ENCODE data around the gene CLPTM1L.

Gene CLPTM1L

GRCh38 chr5:1356873-1357787 lies 12.2 kb upstream of the CLPTM1L start:
- TF ChIP-seq CTBP1 (IDR thresholded peaks at IDR 0.05; ENCODE audit: borderline replicate concordance), result no peak
- no peak for TF ChIP-seq L3MBTL2 (conservative IDR thresholded peaks at IDR 0.05)
- TF ChIP-seq BHLHE40 (IDR thresholded peaks at IDR 0.05; ENCODE audit: borderline replicate concordance), result no peak
- no peak for TF ChIP-seq SUZ12 (IDR thresholded peaks at IDR 0.05)
- TF ChIP-seq ELF4 (IDR thresholded peaks at IDR 0.05), result no peak
- no peak for TF ChIP-seq ZNF384 (IDR thresholded peaks at IDR 0.05)
- no peak for TF ChIP-seq PKNOX1 (IDR thresholded peaks at IDR 0.05)
- no peak for TF ChIP-seq TARDBP (IDR thresholded peaks at IDR 0.05)
- no peak for TF ChIP-seq FOXK2 (IDR thresholded peaks at IDR 0.05)
- TF ChIP-seq FOXA1 (IDR thresholded peaks at IDR 0.05), result no peak
- no peak for TF ChIP-seq HDGF (IDR thresholded peaks at IDR 0.05; ENCODE audit: borderline replicate concordance)
- no peak for TF ChIP-seq ARNT (IDR thresholded peaks at IDR 0.05)
- no peak for TF ChIP-seq FOXM1 (IDR thresholded peaks at IDR 0.05; ENCODE audit: borderline replicate concordance)
- TF ChIP-seq LEF1 (IDR thresholded peaks at IDR 0.05; ENCODE audit: borderline replicate concordance), result no peak
- TF ChIP-seq NFRKB (IDR thresholded peaks at IDR 0.05), result no peak
- no peak for TF ChIP-seq SP1 (IDR thresholded peaks at IDR 0.05)
- CTCF ChIA-PET, result no interaction called here
- no peak for DNase-seq (ENCODE audit: extremely low spot score)
- POLR2A ChIA-PET, result interaction anchor here (1.1 kb wide), 1 partner anchor 8 kb away, joined by 3 read pairs; no protein-coding TSS in a partner anchor

GRCh38 chr5:1354576-1354975 lies 9.7 kb upstream of the CLPTM1L start:
- DNase-seq (ENCODE audit: extremely low spot score), result no peak
- ChIA-PET POLR2A (interaction anchor here (2.0 kb wide), 1 partner anchor 9 kb away, joined by 13 read pairs; the partner anchor contains the start of gene CLPTM1L), CTCF (no interaction called here)
- no peak for TF ChIP-seq LEF1 (IDR thresholded peaks at IDR 0.05; ENCODE audit: borderline replicate concordance)
- no peak for TF ChIP-seq FOXM1 (IDR thresholded peaks at IDR 0.05; ENCODE audit: borderline replicate concordance)
- no peak for TF ChIP-seq TARDBP (IDR thresholded peaks at IDR 0.05)
- TF ChIP-seq BHLHE40 (IDR thresholded peaks at IDR 0.05; ENCODE audit: borderline replicate concordance), result no peak
- TF ChIP-seq L3MBTL2 (conservative IDR thresholded peaks at IDR 0.05), result no peak

GRCh38 chr5:1352231-1353219 lies 7.6 kb upstream of the CLPTM1L start:
- TF ChIP-seq FOXK2 (IDR thresholded peaks at IDR 0.05), result no peak
- no peak for TF ChIP-seq L3MBTL2 (conservative IDR thresholded peaks at IDR 0.05)
- no peak for TF ChIP-seq PKNOX1 (IDR thresholded peaks at IDR 0.05)
- TF ChIP-seq ZNF384 (IDR thresholded peaks at IDR 0.05), result no peak
- TF ChIP-seq SUZ12 (IDR thresholded peaks at IDR 0.05), result no peak
- no peak for TF ChIP-seq ELF4 (IDR thresholded peaks at IDR 0.05)
- no peak for TF ChIP-seq LEF1 (IDR thresholded peaks at IDR 0.05; ENCODE audit: borderline replicate concordance)
- TF ChIP-seq TARDBP (IDR thresholded peaks at IDR 0.05), result no peak
- ChIA-PET POLR2A (no interaction called here), CTCF (no interaction called here)
- no peak for DNase-seq (ENCODE audit: extremely low spot score)

- ChIA-PET CTCF (no interaction called here), POLR2A (no interaction called here)
- TF ChIP-seq FOXK2 (IDR thresholded peaks at IDR 0.05), result no peak
- no peak for TF ChIP-seq ZNF384 (IDR thresholded peaks at IDR 0.05)
- no peak for TF ChIP-seq TARDBP (IDR thresholded peaks at IDR 0.05)
- TF ChIP-seq PKNOX1 (IDR thresholded peaks at IDR 0.05), result no peak
- TF ChIP-seq NFRKB (IDR thresholded peaks at IDR 0.05), result no peak
- TF ChIP-seq SP1 (IDR thresholded peaks at IDR 0.05), result no peak
- TF ChIP-seq ARNT (IDR thresholded peaks at IDR 0.05), result no peak
- no peak for TF ChIP-seq HDGF (IDR thresholded peaks at IDR 0.05; ENCODE audit: borderline replicate concordance)
- no peak for TF ChIP-seq CTBP1 (IDR thresholded peaks at IDR 0.05; ENCODE audit: borderline replicate concordance)
- TF ChIP-seq FOXA1 (IDR thresholded peaks at IDR 0.05), result no peak
- TF ChIP-seq L3MBTL2 (conservative IDR thresholded peaks at IDR 0.05), result no peak
- TF ChIP-seq FOXM1 (IDR thresholded peaks at IDR 0.05; ENCODE audit: borderline replicate concordance), result no peak
- TF ChIP-seq BHLHE40 (IDR thresholded peaks at IDR 0.05; ENCODE audit: borderline replicate concordance), result no peak
- no peak for TF ChIP-seq LEF1 (IDR thresholded peaks at IDR 0.05; ENCODE audit: borderline replicate concordance)
- no peak for TF ChIP-seq SUZ12 (IDR thresholded peaks at IDR 0.05)
- DNase-seq (ENCODE audit: extremely low spot score), result no peak
Observed at GRCh38 chr5:1351156-1351555, 6.3 kb upstream of the CLPTM1L start.

GRCh38 chr5:1349246-1349645 lies 4.3 kb upstream of the CLPTM1L start:
- ChIA-PET CTCF (no interaction called here), POLR2A (interaction anchor here (1.0 to 1.1 kb wide), 2 partner anchors 9 to 37 kb away, joined by 3 read pairs; no protein-coding TSS in a partner anchor)
- no peak for DNase-seq (ENCODE audit: extremely low spot score)

More at GRCh38 chr5:1349246-1349645, 4.3 kb upstream of the CLPTM1L start:
- TF ChIP-seq NFRKB (IDR thresholded peaks at IDR 0.05) (no peak), SUZ12 (IDR thresholded peaks at IDR 0.05) (no peak), L3MBTL2 (conservative IDR thresholded peaks at IDR 0.05) (no peak), FOXA1 (IDR thresholded peaks at IDR 0.05) (no peak), BHLHE40 (IDR thresholded peaks at IDR 0.05; ENCODE audit: borderline replicate concordance) (no peak), ELF4 (IDR thresholded peaks at IDR 0.05) (no peak), CTBP1 (IDR thresholded peaks at IDR 0.05; ENCODE audit: borderline replicate concordance) (no peak), FOXM1 (IDR thresholded peaks at IDR 0.05; ENCODE audit: borderline replicate concordance) (no peak), ARNT (IDR thresholded peaks at IDR 0.05) (no peak)

All from HEK293T (cell line).